GM18502 (cell line): ENCODE data around the gene RRM2.

ENCODE experiments used
- ATAC-seq: cut with Tn5 transposase; IDR thresholded peaks from one replicate; pipeline ENCODE4 v1.9.1; 2021; ENCODE audit warnings: mild to moderate bottlenecking; ENCODE audit not compliant: unreplicated experiment, poor library complexity

RRM2 gene

GRCh38 chr2:10148268-10148667 lies 25.7 kb downstream of the RRM2 start:
- no peak for ATAC-seq

GRCh38 chr2:10149635-10150034 lies 27.1 kb downstream of the RRM2 start:
- no peak for ATAC-seq

- ATAC-seq, result no peak
Observed at GRCh38 chr2:10150436-10150835, 27.9 kb downstream of the RRM2 start.

- ATAC-seq, result no peak
Observed at GRCh38 chr2:10151462-10151861, 28.9 kb downstream of the RRM2 start.

GRCh38 chr2:10157293-10157692 lies 34.8 kb downstream of the RRM2 start:
- ATAC-seq, result no peak

GRCh38 chr2:10158681-10159080 lies 36.1 kb downstream of the RRM2 start:
- no peak for ATAC-seq

- ATAC-seq, result no peak
Observed at GRCh38 chr2:10159086-10159485, 36.5 kb downstream of the RRM2 start.

- no peak for ATAC-seq
Observed at GRCh38 chr2:10159581-10160131, 37.1 kb downstream of the RRM2 start.

GRCh38 chr2:10160203-10160955 lies 37.8 kb downstream of the RRM2 start:
- ATAC-seq, result no peak

- ATAC-seq, result no peak
Observed at GRCh38 chr2:10161206-10161931, 38.8 kb downstream of the RRM2 start.

GRCh38 chr2:10161961-10162441 lies 39.5 kb downstream of the RRM2 start:
- ATAC-seq, result no peak

- no peak for ATAC-seq
Observed at GRCh38 chr2:10162586-10163497, 40.3 kb downstream of the RRM2 start.

GRCh38 chr2:10163498-10164486 lies 41.3 kb downstream of the RRM2 start:
- ATAC-seq, result no peak

- no peak for ATAC-seq
Observed at GRCh38 chr2:10164601-10165000, 42.1 kb downstream of the RRM2 start.

GRCh38 chr2:10165282-10165681 lies 42.7 kb downstream of the RRM2 start:
- no peak for ATAC-seq

- ATAC-seq, result no peak
Observed at GRCh38 chr2:10165861-10166675, 43.5 kb downstream of the RRM2 start.

GRCh38 chr2:10166676-10167292 lies 44.2 kb downstream of the RRM2 start:
- no peak for ATAC-seq

GRCh38 chr2:10167316-10167715 lies 44.8 kb downstream of the RRM2 start:
- ATAC-seq, result no peak
